CD4-positive, CD25-positive, alpha-beta regulatory T cell (primary cell): ENCODE results near the gene LRRC40. TPM values are rescaled to one million over a fixed set of nuclear protein-coding genes. Genes with fewer than 3 reads are reported as not detected.

ENCODE experiments used
- ATAC-seq, 2 donors: fragments of 150-1000 bp; cut with Tn5 transposase; one replicate each; pipeline ENCODE4 v1.10.0; 2021; ENCODE audit warnings: low read depth in 2 of 2, moderate number of reproducible peaks in 2 of 2, moderate library complexity in 1 of 2
- DNase-seq, 3 donors: peaks; one replicate each; pipeline versions ENCODE4 v3.0.0 to v3.0.0-alpha.2; 2012 to 2022; ENCODE audit warnings: mixed read lengths in 1 of 3
- H3K27ac ChIP-seq: one replicate; pipeline ENCODE4 v1.7.0; 2013; ENCODE audit warnings: mild to moderate bottlenecking, low read length; ENCODE audit not compliant: insufficient read depth, poor library complexity, severe bottlenecking
- H3K27me3 ChIP-seq: one replicate; pipeline ENCODE4 v1.7.0; 2013; ENCODE audit warnings: low read length; ENCODE audit not compliant: control insufficient read depth, insufficient read depth
- H3K36me3 ChIP-seq: one replicate; pipeline ENCODE4 v1.7.0; 2013; ENCODE audit warnings: mild to moderate bottlenecking, low read length, moderate library complexity; ENCODE audit not compliant: control insufficient read depth, insufficient read depth
- H3K4me1 ChIP-seq: 2 replicates; pipeline ENCODE4 v1.7.0; 2013; ENCODE audit warnings: mild to moderate bottlenecking, low read length; ENCODE audit not compliant: insufficient read depth, control insufficient read depth, poor library complexity, severe bottlenecking
- H3K4me3 ChIP-seq: one replicate; pipeline ENCODE4 v1.7.0; 2013; ENCODE audit warnings: low read depth, mild to moderate bottlenecking, low read length, moderate library complexity
- H3K9me3 ChIP-seq, 2 experiments: 1 replicate in 1 of 2; 2 replicates in 1 of 2; pipeline ENCODE4 v1.7.0; 2013; ENCODE audit warnings: low read length in 2 of 2, mild to moderate bottlenecking in 1 of 2, moderate library complexity in 1 of 2; ENCODE audit not compliant: control insufficient read depth in 2 of 2
- H3K27ac Mint-ChIP-seq, 3 donors: one replicate each; pipeline ENCODE4 v1.8.0; 2020 to 2022; ENCODE audit warnings: mild to moderate bottlenecking in 3 of 3, mixed read lengths in 3 of 3, moderate library complexity in 2 of 3
- H3K27me3 Mint-ChIP-seq: one replicate; pipeline ENCODE4 v1.8.0; 2022; ENCODE audit warnings: mild to moderate bottlenecking, mixed read lengths
- H3K36me3 Mint-ChIP-seq: one replicate; pipeline ENCODE4 v1.8.0; 2020; ENCODE audit warnings: mixed read lengths
- H3K4me1 Mint-ChIP-seq, 4 donors: one replicate each; pipeline ENCODE4 v1.8.0; 2020 to 2022; ENCODE audit warnings: mixed read lengths in 4 of 4, mild to moderate bottlenecking in 1 of 4
- H3K4me3 Mint-ChIP-seq, 4 donors: one replicate each; pipeline ENCODE4 v1.8.0; 2020 to 2022; ENCODE audit warnings: mild to moderate bottlenecking in 4 of 4, mixed read lengths in 4 of 4, moderate library complexity in 3 of 4
- H3K9me3 Mint-ChIP-seq, 7 donors: one replicate each; pipeline ENCODE4 v1.8.0; 2020 to 2022; ENCODE audit warnings: mixed read lengths in 7 of 7, mild to moderate bottlenecking in 3 of 7, moderate library complexity in 2 of 7
- polyA plus RNA-seq, 4 donors: library from polyadenylated mRNA; unstranded; fragments of 300-500 nt; fragmentation: Illumina TruSeq; gene quantifications; one replicate each; pipeline ENCODE4 v1.2.3, GENCODE V29; 2021
- total RNA-seq: library from RNA; stranded (reverse); gene quantifications from one replicate; pipeline ENCODE4 v1.2.3, GENCODE V29; 2022

LRRC40 gene
- total and polyA plus RNA-seq, 5 donors from 2014 or later, result 6.9 to 15.7 (median 8.6) TPM

DNA sequence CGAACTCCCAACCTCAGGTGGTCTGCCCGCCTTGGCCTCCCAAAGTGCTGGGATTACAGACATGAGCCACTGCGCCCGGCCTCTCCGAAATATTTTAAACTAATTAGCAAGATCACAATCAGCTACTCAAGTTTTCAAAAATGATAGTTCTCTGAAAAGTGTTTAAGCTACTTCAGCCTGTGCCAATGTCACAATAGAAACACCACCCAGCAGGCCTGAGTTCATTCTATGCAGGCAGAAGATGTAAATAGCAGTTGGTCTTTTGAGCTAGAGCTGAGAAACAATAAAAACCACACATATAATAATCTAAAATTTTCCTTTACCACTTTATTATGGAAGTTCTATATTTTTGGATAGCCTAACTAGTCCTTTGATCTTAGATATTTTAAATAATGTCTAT, 96.1 kb downstream of the LRRC40 start:
- Histone ChIP-seq H3K27ac (no peak overlapping the region), H3K27me3 (no peaks in the 10 kb centered on the region), H3K4me1 (no peaks in the 10 kb centered on the region), H3K4me3 (no peak overlapping the region), H3K9me3 (no peaks in the 10 kb centered on the region), H3K36me3 (no peaks in the 10 kb centered on the region)
- DNase-seq (no peak), ATAC-seq (no peak)
- Mint-ChIP-seq H3K9me3 (no peaks in the 10 kb centered on the region), H3K36me3 (no peaks in the 10 kb centered on the region), H3K4me1 (no peaks in the 10 kb centered on the region), H3K4me3 (no peak overlapping the region), H3K27ac (no peak overlapping the region), H3K27me3 (peaks cover 4% of the 10 kb centered on the region)

DNA sequence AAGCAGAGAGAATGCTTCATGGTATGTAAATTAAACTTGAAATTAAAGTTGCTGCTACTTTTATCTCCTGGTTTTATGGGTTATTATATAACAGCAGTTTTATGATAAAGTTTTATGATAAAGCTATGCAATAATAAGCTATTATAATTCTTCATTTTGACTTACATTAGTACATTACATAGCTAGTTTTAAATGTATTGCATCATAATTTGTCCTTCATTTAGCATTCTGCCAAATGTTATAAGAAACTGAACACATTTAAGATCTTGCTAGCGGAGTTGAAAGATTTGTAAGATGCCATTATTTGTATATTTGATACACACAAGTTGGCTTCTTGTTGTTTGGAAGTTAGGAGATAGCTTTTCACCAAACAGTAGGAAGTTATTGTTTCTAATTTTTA, 101.6 kb downstream of the LRRC40 start:
- DNase-seq (no peak), ATAC-seq (no peak)
- Histone ChIP-seq H3K4me3 (no peak overlapping the region), H3K9me3 (no peaks in the 10 kb centered on the region), H3K27ac (no peak overlapping the region), H3K36me3 (no peaks in the 10 kb centered on the region), H3K27me3 (no peaks in the 10 kb centered on the region), H3K4me1 (no peaks in the 10 kb centered on the region)
- H3K27ac Mint-ChIP-seq, result no peak overlapping the region
- H3K36me3 Mint-ChIP-seq, result no peaks in the 10 kb centered on the region
- H3K9me3 Mint-ChIP-seq, result no peaks in the 10 kb centered on the region
- no peak overlapping the region for H3K4me3 Mint-ChIP-seq
- H3K4me1 Mint-ChIP-seq, result no peaks in the 10 kb centered on the region
- H3K27me3 Mint-ChIP-seq, result peaks cover 16% of the 10 kb centered on the region

DNA sequence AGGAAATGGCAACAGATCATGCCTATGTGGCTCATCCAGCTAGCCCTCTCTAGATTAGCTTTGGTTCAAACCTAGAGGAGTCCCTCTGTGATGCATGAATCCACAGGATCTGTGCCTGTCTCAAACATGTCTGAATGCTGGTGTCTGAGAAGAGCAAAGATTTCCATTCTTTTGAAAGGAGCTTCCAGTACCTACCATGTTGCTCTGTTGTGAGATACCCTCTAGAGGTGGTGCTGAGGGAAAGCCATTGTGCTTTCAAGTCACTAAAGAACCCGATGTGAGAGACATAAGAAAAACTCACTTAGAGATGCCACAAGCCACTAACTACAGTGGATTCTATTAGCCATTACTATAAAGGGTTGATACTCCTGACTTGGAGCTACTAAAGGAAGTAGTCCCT, 103.6 kb downstream of the LRRC40 start:
- Mint-ChIP-seq H3K27ac (no peak overlapping the region), H3K27me3 (peaks cover 14% of the 10 kb centered on the region)
- no peak for DNase-seq

DNA sequence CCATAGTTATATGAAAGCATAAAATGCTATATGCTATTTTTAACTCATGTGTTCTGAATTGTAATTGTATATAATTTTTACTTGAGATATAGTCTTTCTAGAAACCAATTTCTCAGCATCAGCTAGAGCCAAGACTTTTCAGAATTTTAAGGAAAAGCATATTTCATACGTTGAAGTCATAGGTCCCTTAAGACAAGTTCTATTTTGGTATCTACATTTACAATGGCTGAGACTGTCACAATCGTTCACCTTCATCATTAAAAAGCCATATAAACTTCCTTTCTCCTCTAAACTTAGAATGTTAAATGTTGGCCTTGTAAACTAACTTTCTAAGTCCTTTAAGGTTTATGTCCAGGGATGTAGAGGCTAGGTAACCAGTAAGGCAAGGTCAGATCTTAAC, 104.1 kb downstream of the LRRC40 start:
- no peaks in the 10 kb centered on the region for H3K36me3 Mint-ChIP-seq
- H3K4me3 Mint-ChIP-seq, result no peak overlapping the region
- no peaks in the 10 kb centered on the region for H3K36me3 ChIP-seq
- peaks cover 12% of the 10 kb centered on the region for H3K27me3 Mint-ChIP-seq
- no peaks in the 10 kb centered on the region for H3K9me3 ChIP-seq
- H3K4me1 Mint-ChIP-seq, result no peaks in the 10 kb centered on the region
- DNase-seq, result no peak
- H3K9me3 Mint-ChIP-seq, result peaks cover 0 to 3% (median 0%) of the 10 kb centered on the region in 7 donors
- no peak overlapping the region for H3K4me3 ChIP-seq
- no peaks in the 10 kb centered on the region for H3K4me1 ChIP-seq
- no peaks in the 10 kb centered on the region for H3K27me3 ChIP-seq
- H3K27ac Mint-ChIP-seq, result no peak overlapping the region
- ATAC-seq, result no peak
- H3K27ac ChIP-seq, result no peak overlapping the region

More for the DNA sequence above, 103.6 kb downstream of the LRRC40 start:
- no peaks in the 10 kb centered on the region for H3K4me1 Mint-ChIP-seq
- peaks cover 0 to 3% (median 0%) of the 10 kb centered on the region in 7 donors for H3K9me3 Mint-ChIP-seq
- Histone ChIP-seq H3K27ac (no peak overlapping the region), H3K27me3 (no peaks in the 10 kb centered on the region), H3K4me1 (no peaks in the 10 kb centered on the region), H3K9me3 (no peaks in the 10 kb centered on the region), H3K36me3 (no peaks in the 10 kb centered on the region), H3K4me3 (no peak overlapping the region)
- no peak for ATAC-seq
- H3K4me3 Mint-ChIP-seq, result no peak overlapping the region
- H3K36me3 Mint-ChIP-seq, result no peaks in the 10 kb centered on the region

Other genes starting within 250 kb of the LRRC40 start
- 332 TPM for gene SRSF11, start 15.8 kb upstream of the LRRC40 start, total RNA-seq
- gene SRSF11, start 15.8 kb upstream of the LRRC40 start, polyA plus RNA-seq, result 100 to 1,000 TPM in 2 of 4 donors, 10 to 100 TPM in 2; 83.7 to 120 (median 103) TPM
- 30.7 TPM for gene ANKRD13C, start 149.1 kb upstream of the LRRC40 start, total RNA-seq
- gene ANKRD13C, start 149.1 kb upstream of the LRRC40 start, polyA plus RNA-seq, result 10 to 100 TPM; 12.7 to 16.8 (median 15.5) TPM
- gene CTH, start 205.7 kb upstream of the LRRC40 start, total RNA-seq, result 4.6 TPM
- gene CTH, start 205.7 kb upstream of the LRRC40 start, polyA plus RNA-seq, result 1 to 10 TPM in 2 of 4 donors, under 1 TPM in 1, not detected in 1; 0.71 to 2.3 (median 1.6) TPM